Peyer's patch (tissue), 4 donors: ENCODE measurements around the gene MAPK1.

Experiments used
- CTCF ChIP-seq, 6 experiments: fragments of 450-650 bp in 4 of 6; fragments of 200-600 bp in 2 of 6; sonication (generic) in 1 of 6; IDR thresholded peaks; one replicate each; pipeline ENCODE4 v1.5.1; 2017 to 2019; ENCODE audit warnings: antibody characterized with exemption in 6 of 6, mild to moderate bottlenecking in 3 of 6, moderate library complexity in 1 of 6
- POLR2A ChIP-seq, 2 donors: fragments of 450-650 bp; IDR thresholded peaks; one replicate each; pipeline ENCODE4 v1.5.1; 2017; ENCODE audit warnings: antibody characterized with exemption in 2 of 2, mild to moderate bottlenecking in 2 of 2, moderate library complexity in 2 of 2

- TF ChIP-seq CTCF (IDR thresholded peaks at IDR 0.05) (no peak), POLR2A (IDR thresholded peaks at IDR 0.05) (no peak)
These were observed 41.2 kb downstream of the MAPK1 start for GRCh38 chr22:21826204-21826603.
